Embryonic facial prominence (tissue), 1 donor: ENCODE measurements around the gene TOR4A.
A peak's percentile ranks its signal among the peaks of the same experiment; 100 is the strongest.
"Not testable (repeated sequence)": the region's sequence is repeated elsewhere in the genome, so short reads cannot be mapped to it uniquely, and the experiment has no call there.

Experiments used
- DNase-seq: peaks from one replicate; pipeline ENCODE4 v3.0.0-alpha.2; 2016; ENCODE audit errors: extremely low spot score

Gene TOR4A

GRCh38 chr9:137237759-137238726 is 39.5 kb upstream of the TOR4A start:
- no peak for DNase-seq

- not testable (repeated sequence) for DNase-seq
These were observed 37.9 kb upstream of the TOR4A start for GRCh38 chr9:137239541-137240200.

- no peak for DNase-seq
These were observed 37.1 kb upstream of the TOR4A start for GRCh38 chr9:137240318-137240840.

- peak; percentile 100 for DNase-seq
These were observed 36.6 kb upstream of the TOR4A start, which contains the start of gene TUBB4B for GRCh38 chr9:137240841-137241489. TUBB4B (plus strand) TSS chr9:137241287; CDS start chr9:137241361, 74 bp downstream.

DNA sequence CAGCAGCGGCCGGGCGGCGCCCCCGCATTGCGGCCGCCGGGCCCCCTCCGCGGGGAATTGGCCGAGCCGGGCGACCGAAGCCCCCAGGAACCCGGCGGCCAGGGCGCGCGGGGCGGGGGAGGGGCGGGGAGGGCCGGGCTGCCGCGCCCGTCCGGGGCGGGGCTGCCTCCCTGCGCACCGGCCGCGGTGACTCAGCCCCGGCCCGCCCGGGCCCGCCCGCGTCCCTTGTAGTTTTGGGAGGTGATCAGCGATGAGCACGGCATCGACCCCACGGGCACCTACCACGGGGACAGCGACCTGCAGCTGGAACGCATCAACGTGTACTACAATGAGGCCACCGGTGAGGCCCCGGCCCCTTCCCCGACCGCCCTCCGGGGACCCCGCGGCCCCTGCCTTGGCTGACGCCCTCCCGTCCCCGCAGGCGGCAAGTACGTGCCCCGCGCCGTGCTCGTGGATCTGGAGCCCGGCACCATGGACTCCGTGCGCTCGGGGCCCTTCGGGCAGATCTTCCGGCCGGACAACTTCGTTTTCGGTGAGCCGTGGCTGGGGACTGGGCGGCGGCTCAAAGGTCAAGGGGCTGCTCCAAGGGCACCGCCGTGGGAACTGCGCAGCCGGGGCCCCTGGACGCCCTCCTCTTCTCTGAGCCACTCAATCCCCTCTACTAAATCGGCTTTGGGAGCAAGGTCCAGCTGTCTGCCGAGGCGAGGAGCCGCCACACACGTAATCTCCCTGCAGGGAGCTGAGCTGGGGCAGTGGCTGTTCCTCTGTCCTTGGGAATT is 35.8 kb upstream of the TOR4A start:
- no peak for DNase-seq

DNA sequence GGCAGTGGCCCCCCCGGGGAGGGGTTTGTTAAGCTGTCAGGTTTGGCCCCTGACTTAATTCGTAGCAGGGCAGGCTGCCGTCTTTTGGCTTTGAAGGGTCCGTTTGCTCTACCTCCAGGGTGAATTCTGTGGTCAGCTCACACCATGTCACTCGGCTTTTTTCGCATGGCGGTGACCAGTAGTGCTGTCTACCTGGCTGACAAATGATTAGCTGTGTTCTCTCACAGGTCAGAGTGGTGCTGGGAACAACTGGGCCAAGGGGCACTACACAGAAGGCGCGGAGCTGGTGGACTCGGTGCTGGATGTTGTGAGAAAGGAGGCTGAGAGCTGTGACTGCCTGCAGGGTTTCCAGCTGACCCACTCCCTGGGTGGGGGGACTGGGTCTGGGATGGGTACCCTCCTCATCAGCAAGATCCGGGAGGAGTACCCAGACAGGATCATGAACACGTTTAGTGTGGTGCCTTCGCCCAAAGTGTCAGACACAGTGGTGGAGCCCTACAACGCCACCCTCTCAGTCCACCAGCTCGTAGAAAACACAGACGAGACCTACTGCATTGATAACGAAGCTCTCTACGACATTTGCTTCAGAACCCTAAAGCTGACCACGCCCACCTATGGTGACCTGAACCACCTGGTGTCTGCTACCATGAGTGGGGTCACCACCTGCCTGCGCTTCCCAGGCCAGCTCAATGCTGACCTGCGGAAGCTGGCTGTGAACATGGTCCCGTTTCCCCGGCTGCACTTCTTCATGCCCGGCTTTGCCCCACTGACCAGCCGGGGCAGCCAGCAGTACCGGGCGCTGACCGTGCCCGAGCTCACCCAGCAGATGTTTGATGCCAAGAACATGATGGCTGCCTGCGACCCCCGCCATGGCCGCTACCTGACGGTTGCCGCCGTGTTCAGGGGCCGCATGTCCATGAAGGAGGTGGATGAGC is 35.0 kb upstream of the TOR4A start:
- no peak for DNase-seq

- not testable (repeated sequence) for DNase-seq
These were observed 34.3 kb upstream of the TOR4A start for GRCh38 chr9:137243266-137243625.

- DNase-seq = no peak
These were observed 33.7 kb upstream of the TOR4A start for GRCh38 chr9:137243626-137244485.

DNA sequence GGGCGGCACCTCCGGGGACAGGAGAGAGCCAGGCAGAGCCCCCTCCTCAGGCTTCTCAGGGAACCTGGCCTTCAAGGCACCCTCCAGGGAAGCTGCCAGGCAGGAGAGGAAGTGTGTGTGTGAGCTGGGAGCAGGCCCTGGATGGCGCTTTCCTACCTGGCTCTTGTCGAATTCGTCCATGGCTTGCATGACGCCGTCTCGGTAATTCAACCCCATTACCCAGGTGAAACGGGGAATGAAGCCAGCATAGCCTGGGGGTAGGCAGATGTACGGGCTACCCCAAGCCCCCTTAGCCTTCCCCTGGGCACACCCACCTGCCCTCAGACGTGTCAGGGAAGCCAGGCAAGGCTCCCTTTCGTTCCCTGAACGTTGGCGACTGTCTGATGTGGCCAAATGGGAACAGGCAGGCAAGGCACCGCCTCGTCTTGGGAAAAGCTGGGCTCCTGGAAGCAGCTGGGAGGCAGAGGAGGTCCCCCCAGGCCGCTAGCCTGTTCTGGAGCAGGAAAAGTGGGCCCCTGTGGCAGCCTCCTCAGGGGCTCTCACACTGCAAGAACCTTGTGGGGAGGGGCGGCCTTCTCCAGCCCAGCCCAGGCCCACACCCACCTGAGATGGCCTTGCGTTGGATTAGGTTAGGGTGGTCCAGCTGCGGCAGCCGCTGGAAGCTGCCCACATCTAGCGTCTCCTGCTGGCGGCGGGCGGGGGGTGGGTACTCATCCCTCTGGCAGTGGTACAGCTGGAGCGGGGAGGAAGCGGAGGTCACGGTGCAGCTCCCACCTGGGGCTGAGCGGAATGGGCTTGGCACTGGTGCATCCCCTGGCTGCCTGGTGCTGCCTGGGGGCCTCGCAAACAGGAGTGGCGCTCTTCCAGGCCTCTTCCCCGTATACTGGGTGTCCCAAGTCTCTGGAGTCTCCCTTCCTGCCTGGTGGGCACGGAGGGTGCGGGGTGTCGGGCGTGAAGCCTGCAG is 32.8 kb upstream of the TOR4A start:
- DNase-seq = no peak

GRCh38 chr9:137245450-137246421 is 31.8 kb upstream of the TOR4A start:
- DNase-seq = no peak

GRCh38 chr9:137247135-137247915 is 30.2 kb upstream of the TOR4A start:
- no peak for DNase-seq

DNA sequence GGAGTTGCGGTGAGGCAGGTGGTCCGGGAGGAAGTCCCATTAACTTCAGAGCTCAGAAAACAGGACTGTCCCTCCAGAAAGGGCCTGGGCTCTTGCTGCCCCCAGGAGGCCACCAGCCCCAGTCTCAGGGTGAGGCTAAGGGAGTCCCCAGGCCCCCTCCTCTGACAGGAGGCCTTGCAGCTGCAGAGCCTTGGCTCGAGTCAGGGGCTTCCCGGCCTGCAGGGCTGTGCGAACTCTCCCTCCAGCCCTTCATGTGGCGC is 29.7 kb upstream of the TOR4A start:
- DNase-seq = no peak

GRCh38 chr9:137250329-137251193 is 27.0 kb upstream of the TOR4A start:
- no peak for DNase-seq

- no peak for DNase-seq
These were observed 26.4 kb upstream of the TOR4A start, which contains the start of gene STPG3 for GRCh38 chr9:137251194-137251461. STPG3 (plus strand) TSS chr9:137251286; CDS start chr9:137251287, 1 bp downstream.

DNA sequence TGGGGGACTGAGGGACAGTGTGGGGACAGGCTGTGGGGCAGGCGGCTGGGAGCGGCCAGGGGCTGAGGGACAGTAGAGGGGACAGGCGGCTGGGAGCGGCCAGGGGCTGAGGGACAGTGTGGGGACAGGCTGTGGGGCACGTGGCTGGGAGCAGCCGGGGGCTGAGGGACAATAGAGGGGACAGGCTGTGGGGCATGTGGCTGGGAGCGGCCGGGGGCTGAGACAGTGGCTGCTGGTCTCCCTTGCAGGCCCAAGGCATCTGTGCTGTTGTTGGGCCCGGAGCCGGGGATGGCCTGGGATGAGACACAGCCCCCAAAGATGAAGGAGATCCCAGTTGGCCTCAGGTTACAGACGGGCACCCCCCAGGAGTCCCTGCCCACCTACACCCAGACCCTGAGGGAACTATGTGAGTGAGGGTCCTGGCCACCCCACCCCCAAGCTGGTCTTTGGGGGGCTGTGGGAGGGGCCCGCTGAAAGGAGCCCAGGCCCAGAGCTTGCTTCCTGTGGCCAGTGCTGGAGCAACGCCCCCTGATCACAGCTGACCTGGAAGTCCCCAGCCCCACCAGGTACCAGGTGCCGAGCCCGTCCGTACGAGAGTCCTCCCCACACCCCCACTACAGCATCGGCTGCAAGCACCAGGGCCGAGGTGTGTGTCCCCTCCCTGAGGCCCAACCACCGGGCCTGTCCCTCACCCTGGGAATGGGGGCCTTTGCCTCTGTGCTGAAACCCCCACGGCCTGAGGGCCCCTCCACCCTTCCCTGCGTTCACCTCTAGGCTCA is 25.8 kb upstream of the TOR4A start:
- no peak for DNase-seq
